Measurements from ENCODE around the gene SYT17.

Gene SYT17

GRCh38 chr16:19210280-19210924, 42.4 kb downstream of the SYT17 start:
- DNase-seq (ENCODE audit: low read depth, low spot score) = no peak

GRCh38 chr16:19210968-19211367, 42.9 kb downstream of the SYT17 start:
- no peak overlapping the region for H3K27ac ChIP-seq
- no peak for DNase-seq (ENCODE audit: low read depth, low spot score)

More at GRCh38 chr16:19210280-19210924, 42.4 kb downstream of the SYT17 start:
- H3K27ac ChIP-seq = no peak overlapping the region

DNA sequence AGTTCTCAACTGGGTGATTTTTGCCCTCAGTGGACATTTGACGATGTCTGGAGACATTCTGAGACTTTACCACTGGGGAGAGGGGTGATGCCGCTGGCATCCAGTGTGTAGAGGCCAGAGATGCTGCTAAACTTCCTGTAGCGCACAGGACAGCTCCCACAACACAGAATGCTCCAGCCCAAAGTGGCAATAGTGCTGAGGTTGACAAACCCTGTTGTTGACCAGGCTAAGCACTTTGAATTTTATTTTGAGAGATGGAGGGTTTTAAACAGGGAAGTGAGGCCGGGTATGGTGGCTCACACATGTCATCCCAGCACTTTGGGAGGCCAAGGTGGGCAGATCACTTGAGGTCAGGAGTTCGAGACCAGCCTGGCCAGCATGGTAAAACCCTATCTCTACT, 44.0 kb downstream of the SYT17 start:
- H3K27ac ChIP-seq = no peak overlapping the region
- DNase-seq (ENCODE audit: low read depth, low spot score) = no peak

DNA sequence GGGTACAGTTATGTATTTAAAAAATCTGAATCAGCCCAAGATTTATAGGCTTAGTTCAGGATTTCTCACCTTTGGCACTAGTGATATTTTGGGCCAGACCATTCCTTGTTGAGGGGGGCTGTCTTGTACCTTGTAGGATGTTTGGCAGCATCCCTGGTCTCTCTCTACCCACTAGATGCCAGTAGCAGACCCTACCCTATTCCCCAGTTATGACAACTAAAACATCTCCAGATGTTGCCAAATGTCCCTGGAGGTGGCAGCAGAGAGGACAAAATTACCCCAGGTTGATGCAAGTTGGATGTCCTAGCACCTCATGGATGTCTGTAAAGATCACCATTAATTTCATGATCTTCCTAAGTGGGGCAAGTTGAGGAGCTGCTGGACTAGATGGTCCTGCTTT, 45.8 kb downstream of the SYT17 start:
- H3K27ac ChIP-seq = no peak overlapping the region
- no peak for DNase-seq (ENCODE audit: low read depth, low spot score)

- H3K27ac ChIP-seq = no peak overlapping the region
- no peak for DNase-seq (ENCODE audit: low read depth, low spot score)
Observed at GRCh38 chr16:19215705-19216104, 47.7 kb downstream of the SYT17 start.

DNA sequence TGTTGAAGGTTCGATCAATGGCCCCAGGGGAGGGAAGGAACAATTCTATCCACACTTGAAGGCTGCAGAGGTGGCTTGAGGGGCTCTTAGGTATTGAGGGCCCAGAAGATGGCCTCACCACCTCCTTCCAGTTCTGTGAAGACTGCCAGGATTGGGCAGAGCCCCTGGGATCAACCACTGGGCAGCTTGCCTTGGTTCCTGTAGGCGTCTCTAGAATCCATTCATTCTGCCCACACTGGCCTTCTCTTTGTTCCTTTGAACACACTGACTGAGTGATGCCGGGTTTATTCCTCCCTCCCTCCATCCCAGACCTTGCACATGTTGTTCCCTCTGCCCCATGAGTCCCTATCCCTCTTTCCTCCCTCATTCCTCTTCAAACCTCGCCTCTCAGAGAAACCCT, 50.5 kb downstream of the SYT17 start:
- DNase-seq (ENCODE audit: low read depth, low spot score) = no peak
- H3K27ac ChIP-seq = no peak overlapping the region

- H3K27ac ChIP-seq = no peak overlapping the region
- DNase-seq (ENCODE audit: low read depth, low spot score) = no peak
Observed at GRCh38 chr16:19219836-19220235, 51.8 kb downstream of the SYT17 start.

DNA sequence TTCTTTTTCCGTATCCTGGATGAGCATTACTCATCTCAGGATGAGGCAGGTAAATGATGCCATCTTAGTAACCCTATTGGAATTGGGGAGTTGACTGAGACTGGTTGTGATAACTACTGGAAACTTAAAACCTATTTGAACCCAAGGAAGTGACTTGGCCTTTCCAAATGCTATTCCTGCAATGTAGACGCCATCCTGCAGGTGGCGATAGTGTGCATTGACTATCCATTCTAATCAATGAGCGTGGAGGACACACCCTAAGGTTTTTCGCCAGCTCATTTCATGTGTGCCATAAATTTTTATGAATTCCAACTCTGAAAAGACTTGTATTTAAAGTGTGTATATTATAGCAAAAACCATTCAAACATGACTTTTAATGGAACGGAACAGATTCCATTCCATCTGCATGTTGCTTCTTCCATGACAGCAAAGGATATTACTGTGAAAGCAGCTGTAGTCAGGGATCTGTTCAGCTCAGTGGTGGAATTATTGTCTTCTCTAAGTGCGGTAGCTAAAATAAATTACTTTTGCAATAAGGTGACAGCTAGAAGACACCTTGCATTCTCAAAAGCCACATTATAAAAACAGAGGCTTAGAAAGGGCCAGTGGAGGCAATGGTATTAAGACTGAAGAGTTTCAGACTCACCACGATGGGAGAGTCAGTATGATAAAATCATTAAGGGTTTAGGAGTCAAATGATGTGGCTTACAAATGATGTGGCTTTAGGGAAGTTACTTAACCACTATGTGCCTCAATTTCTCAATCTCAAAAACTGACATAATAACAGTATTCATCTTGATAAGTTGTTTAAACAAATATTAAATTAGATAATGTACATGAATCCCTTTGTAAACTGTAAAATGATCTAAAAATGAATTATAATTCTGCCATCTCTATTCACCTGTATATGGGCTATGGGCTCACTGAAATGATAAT, 55.5 kb downstream of the SYT17 start:
- DNase-seq (ENCODE audit: low read depth, low spot score) = no peak
- H3K27ac ChIP-seq = no peak overlapping the region

- H3K27ac ChIP-seq = no peak overlapping the region
- DNase-seq (ENCODE audit: low read depth, low spot score) = no peak
Observed at GRCh38 chr16:19225651-19226050, 57.6 kb downstream of the SYT17 start.

- DNase-seq (ENCODE audit: low read depth, low spot score) = no peak
- H3K27ac ChIP-seq = no peak overlapping the region
Observed at GRCh38 chr16:19227643-19228042, 59.6 kb downstream of the SYT17 start.

- DNase-seq (ENCODE audit: low read depth, low spot score) = no peak
- no peak overlapping the region for H3K27ac ChIP-seq
Observed at GRCh38 chr16:19228052-19228451, 60.0 kb downstream of the SYT17 start.

DNA sequence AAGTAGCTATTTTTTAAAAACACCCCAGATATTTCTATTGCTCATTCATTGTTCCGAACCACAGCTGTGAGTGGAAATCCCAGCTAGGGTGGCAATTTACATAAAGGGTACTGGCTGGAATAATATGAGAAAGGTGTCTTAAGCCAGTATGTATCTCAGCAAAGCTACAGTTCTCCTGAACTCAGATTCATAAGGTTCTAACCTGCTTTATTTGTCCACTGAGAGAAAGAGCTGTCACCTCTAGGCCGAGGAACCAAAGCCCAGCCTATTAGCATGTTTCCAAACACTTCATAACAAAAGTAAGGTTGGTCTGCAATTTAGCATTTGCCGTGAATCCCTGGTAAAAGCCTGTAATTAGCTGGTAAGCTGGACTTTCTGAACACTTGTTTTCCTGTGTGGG, 60.5 kb downstream of the SYT17 start:
- no peak for DNase-seq (ENCODE audit: low read depth, low spot score)
- H3K27ac ChIP-seq = no peak overlapping the region

- no peak for DNase-seq (ENCODE audit: low read depth, low spot score)
Observed at GRCh38 chr16:19230575-19230974, 62.5 kb downstream of the SYT17 start.

GRCh38 chr16:19231881-19232280, 63.8 kb downstream of the SYT17 start:
- no peak for DNase-seq (ENCODE audit: low read depth, low spot score)
- H3K27ac ChIP-seq = no peak overlapping the region

More at GRCh38 chr16:19230575-19230974, 62.5 kb downstream of the SYT17 start:
- H3K27ac ChIP-seq = no peak overlapping the region

DNA sequence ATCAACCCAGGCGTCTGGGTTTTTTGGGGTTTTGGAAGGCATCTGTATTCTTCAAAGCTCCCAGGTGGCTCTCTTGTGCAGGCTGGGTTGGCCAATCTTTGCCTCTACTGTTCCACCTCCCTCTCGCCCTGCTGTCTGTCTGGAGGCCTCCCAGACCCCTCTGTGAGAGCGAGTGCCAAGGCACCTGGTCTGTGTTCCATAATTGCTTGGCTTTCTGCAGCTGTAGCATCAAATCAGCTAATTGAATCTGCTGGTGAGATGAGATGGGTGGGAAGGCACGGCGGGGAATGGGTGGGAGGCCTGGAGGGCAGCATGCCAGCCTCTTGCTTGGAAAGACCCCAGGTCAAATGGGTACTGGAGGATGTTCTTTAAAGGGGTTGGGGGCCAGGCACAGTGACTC, 64.9 kb downstream of the SYT17 start:
- no peak overlapping the region for H3K27ac ChIP-seq
- DNase-seq (ENCODE audit: low read depth, low spot score) = no peak

GRCh38 chr16:19235478-19235877, 67.4 kb downstream of the SYT17 start:
- no peak overlapping the region for H3K27ac ChIP-seq
- DNase-seq (ENCODE audit: low read depth, low spot score) = no peak

DNA sequence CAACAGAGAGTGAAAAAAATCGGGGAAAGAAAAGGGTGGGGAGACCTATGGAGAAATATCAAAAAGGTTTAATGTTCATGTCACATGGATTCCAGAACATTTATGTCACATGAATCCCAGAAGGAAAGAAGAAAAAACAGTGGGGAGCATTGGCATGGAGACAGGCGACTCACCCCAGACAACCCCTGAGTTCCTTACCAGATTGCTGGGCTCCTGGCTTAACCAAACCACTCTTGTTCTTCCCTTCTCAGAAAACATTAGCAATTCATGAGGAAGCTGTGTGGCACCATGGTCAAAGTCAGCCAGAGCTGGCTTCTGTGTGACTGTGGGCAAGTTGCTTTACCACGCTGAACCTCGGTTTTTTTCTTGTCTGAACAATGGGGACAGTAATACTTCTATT, 67.8 kb downstream of the SYT17 start:
- no peak overlapping the region for H3K27ac ChIP-seq
- DNase-seq (ENCODE audit: low read depth, low spot score) = no peak

DNA sequence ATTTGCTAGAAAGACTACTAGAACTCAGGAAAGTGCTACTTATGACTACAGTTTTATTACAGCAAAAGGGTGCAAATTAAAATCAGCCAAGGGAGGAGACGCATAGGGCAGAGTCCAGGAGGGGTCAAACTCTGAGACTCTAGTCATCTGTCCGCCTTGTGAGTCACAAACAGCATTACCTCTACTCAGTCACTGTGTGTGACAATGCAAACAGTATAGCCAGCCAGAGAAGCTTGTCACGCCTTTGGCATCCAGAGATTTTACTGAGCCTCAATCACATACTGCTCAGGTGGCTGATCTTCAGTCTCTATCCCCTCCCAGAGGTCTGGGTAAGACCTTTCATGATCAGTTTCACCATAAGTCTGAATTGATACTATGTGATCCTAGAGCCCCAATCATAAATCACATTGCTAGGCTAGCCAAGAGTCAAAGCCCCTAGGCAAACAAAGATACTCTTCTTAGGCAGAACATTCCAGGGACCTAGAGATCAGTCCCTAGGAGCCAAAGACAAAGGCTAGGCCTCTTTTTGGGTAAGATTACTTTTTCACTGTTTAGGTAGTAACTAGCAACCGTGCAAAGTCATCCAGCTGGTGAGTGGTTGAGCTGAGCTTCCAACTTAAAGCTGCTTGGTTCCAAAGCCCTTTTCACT, 68.6 kb downstream of the SYT17 start:
- no peak for DNase-seq (ENCODE audit: low read depth, low spot score)
- H3K27ac ChIP-seq = no peak overlapping the region

- no peak for DNase-seq (ENCODE audit: low read depth, low spot score)
- no peak overlapping the region for H3K27ac ChIP-seq
Observed at GRCh38 chr16:19238406-19238805, 70.4 kb downstream of the SYT17 start.

DNA sequence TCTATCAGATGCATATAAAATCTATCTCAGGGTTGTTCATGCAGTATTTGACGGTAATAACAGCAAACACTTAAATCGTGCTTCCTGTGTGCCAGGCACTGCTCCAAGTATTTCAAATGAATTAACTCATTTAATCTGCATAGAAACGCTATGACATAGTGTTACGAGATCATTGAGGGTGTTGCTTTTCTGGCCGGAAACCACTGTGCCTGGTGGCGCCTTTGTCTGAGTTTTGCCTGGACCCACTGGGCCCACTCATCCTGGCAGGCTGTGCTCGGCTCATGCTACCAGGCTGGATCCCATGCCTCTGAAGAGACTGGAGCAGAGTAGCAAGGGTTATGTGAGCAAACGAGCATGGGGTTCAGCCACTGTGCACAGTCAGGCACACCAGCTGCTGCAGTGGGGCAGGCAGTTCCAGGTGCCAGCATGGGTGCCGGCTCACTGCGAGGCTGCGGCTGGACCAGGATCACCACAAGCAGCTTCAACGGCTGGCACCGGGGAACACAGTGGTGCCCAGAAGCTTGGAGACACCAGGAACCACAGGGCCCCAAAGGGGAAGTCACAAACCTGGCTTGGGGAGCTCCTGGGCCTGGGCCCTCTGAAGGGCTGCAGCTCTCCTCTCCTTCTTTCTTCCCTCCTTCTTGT, 71.6 kb downstream of the SYT17 start:
- no peak for DNase-seq (ENCODE audit: low read depth, low spot score)
- no peak overlapping the region for H3K27ac ChIP-seq

DNA sequence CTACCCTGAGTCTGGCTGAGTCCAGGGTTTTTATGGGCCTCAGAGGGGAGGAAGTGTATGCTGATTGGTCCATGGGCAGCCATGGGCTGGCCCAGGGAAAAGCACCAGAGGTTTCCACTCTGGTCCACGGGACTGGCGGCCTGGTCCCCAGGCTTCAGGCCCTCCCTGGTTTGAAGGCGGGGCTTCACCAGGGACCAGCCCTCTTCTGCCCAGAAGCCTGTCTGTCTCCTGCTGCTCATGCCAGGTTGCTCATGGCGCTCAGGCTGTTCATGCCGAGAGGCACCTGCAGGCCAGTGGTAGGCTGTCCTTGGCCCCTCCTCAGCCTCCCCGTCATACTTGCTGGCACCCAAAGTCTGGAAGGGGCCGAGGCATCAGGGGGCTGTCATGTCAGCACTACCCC, 72.5 kb downstream of the SYT17 start:
- H3K27ac ChIP-seq = no peak overlapping the region
- DNase-seq (ENCODE audit: low read depth, low spot score) = no peak

Data from epithelial cell of prostate (primary cell).